Stimulated activated CD8-positive, alpha-beta memory T cell treated with anti-CD3 and anti-CD28 coated beads, Interleukin-4, amount 100 ng/mL, for 48 hours (primary cell): ENCODE results near the gene SLF2.

Experiments used
- DNase-seq: peaks from one replicate; pipeline ENCODE4 v3.0.0-alpha.2; 2020

Gene SLF2

DNA sequence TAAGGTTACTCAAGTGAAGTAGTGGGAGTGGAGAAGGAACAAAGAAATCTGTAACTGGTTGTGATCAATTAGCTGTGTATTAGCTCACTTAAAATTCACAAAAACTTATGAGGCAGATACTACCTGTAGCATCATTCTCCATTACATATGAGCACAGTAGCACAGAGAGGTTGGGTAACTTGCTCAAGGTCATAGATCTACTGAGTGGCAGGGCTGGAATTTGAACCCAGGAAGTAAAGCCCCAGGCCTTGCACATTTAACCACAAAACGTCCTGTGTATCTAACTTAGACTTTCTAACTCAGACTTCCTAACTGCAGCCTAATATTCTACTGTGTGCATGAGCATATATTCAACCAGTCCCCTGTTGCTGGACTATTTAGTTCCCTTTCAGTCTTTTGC, 5.6 kb upstream of the SLF2 start:
- DNase-seq: no peak

- no peak for DNase-seq
Observed at GRCh38 chr10:100907773-100908363, 4.9 kb upstream of the SLF2 start.

GRCh38 chr10:100908378-100908777, 4.4 kb upstream of the SLF2 start:
- no peak for DNase-seq

DNA sequence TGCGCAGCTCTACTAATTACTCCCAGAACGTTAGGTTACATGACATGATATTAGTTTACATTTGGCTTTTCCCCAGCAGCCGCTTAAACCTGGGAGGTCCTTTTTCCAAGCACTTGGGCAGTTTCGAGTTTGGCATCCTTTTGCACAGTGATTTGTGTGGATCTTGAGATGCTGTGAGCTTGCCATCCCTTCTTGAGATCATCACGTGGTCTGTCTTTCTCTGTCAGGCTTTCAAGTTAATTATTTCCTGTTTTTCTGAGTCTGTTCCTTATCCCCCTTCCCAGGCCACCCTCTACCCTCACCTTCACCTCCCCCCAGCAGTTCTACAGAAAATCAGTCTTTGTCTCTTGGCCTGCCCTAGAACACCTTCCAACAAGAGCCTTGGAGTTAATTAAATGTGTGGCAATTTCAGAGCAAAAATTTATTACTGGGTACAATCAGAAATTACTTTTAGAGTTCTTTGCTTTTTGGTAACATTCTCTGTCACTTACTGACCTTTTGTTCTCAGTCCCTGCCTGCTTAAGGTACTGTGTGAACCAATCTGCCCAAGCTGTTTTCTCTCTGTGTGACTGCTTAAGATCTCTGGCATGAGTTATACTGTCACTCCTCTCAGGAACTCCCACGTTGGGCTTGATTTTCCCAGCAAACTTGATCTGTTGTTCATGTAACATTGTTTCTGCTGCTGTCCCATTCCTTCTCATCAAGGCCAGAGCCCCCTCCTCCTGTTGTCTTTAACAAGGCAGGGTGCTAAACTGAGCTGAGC, 3.1 kb upstream of the SLF2 start:
- DNase-seq: no peak

GRCh38 chr10:100911472-100911871, 1.3 kb upstream of the SLF2 start:
- DNase-seq: no peak

GRCh38 chr10:100912013-100912604, 654 bp upstream of the SLF2 start:
- DNase-seq: no peak

GRCh38 chr10:100913470-100913865, 705 bp downstream of the SLF2 start:
- no peak for DNase-seq

GRCh38 chr10:100917071-100917470, 4.3 kb downstream of the SLF2 start:
- no peak for DNase-seq

DNA sequence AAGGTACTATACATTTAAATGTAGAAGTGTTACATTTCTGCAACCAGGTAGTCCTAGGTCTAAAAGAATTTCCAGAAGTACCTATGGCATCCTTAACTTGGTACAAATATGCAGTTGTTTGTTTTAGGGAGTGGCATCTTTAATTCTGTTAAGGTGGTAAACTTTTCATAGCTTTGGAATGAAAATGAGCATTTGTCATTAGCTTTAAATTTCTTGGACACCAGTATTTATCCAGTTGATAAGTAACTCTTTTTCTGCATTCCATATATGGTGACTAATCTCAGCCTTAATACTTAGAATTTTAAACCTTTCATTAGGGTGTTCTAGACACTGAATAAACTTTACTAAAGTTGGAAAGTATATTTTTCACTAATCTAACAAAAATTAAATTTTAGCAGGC, 10.8 kb downstream of the SLF2 start:
- no peak for DNase-seq

GRCh38 chr10:100927266-100927665, 14.5 kb downstream of the SLF2 start:
- no peak for DNase-seq

GRCh38 chr10:100928039-100928438, 15.3 kb downstream of the SLF2 start:
- no peak for DNase-seq

DNA sequence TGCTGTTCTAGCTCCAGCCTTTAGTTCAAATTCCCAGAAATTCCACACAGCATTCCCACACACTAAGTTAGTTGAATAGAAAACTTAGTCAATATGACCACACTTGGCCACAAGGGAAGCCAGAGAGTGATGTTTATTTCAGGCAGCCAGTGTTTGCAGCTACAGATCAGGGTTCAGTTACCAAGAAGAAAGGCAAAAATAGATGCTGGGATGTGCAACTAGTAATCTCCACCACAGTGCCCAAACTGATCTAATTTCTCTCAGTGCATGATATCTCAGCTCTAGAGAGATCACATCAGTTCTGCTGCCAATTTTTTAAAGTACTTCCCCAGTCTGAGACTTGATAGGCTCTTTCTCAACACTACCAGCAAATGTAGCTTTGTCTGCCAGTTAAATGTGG, 17.6 kb downstream of the SLF2 start:
- DNase-seq: no peak

DNA sequence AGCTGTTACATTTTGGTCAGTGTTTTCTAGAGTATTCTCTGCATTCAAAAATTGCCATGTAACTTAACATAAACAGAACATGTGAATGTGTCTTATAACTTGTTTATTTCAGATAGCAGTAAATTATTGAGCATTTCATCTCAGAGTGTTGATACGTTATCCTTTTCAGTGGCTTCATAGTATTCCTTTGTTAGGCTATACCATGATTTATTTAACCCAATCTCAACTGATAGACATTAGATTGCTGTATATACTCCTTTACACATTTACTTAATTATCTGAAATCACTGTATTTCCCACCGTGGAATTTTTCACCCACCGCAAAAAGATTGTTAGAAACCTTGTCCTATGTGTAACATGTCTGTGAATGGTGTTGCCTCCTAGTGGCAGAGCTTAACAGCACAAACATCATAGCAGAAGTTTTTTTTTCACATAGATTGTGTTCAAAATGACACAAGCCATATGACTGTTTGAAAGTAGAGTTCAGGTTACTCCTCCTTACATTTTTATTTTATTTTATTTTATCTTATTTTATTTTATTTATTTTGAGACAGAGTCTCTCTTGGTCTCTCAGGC, 21.4 kb downstream of the SLF2 start:
- DNase-seq: no peak

DNA sequence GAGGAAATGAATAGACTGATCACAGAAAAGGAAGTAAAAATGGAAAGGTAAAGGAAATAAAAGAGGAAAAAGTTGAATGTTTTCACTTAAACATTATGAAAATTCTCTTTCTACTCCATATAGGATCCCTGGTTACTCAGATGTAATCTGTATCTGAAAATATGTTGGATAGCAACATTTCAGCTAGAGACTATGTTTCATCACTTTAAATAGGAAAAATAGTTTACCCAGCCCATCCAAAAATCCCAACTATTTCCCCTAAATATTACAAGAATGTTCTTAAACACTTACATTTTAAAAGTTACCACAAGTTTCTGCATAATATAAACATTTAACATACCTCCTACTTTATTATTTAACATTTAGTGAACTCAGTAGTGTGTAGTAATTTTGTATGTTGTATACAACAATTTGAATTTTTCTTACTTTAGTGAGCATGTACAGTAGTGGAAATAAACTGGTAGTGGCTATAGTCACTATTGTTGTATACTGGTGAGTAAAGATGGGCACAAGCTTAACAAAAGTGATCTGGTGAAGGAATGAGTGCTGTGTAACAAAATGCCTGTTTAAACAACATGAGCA, 27.1 kb downstream of the SLF2 start:
- no peak for DNase-seq

GRCh38 chr10:100942229-100942628, 29.5 kb downstream of the SLF2 start:
- DNase-seq: no peak

DNA sequence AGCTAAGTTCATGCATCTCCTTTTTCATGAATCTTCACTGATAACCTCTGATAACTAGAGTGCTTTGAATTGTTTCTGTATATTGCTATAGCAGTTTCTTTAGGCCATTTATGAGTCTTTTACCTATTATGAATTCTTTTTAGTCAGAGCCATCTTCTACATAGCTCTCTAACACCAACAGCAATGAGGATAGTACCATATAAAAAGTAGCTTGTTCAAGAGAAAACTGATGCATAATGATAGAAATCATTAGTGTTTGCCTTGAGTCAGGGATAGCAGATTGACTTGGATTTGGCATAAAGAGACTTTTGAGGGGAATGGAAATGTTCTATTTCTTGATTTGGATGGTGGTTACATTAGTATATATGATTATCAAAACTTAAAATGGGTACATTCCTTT, 30.7 kb downstream of the SLF2 start:
- no peak for DNase-seq

DNA sequence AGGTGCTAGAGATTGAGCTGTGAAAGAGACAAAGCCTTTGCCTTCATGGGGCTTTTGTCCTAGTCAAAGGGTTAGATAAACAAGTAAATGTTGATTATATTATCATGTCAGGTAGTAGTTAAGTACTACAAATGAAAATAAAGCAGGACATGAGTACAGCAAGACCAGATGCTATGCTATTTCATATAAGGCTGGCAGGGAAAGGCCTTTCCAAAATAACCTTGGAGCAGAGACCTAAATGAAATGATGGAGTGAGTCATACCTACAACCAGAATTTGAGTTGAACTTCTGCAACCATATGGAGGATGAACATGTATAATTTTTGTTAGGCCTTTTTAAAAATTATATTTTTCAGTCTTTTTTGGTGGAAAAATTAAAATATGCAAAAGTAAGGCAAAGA, 33.0 kb downstream of the SLF2 start:
- DNase-seq: no peak

DNA sequence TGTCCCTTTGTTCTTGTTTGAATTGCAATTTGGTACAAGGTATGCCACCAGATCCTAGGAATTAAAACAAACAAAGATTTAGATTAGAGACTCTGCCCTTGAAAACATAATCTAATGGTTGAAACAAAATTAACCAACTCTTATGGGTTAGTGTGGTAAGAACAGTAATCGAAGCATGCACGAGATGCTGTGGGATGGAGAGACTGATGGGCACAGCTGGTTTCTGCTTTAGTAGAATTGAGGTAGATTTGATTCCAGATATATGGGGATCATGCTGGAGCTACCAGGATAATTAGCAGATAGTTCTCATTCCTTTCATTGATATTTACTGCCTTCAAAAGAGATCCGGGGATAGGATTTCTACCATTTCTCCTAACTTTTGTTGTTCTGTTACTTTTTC, 36.2 kb downstream of the SLF2 start:
- DNase-seq: no peak

DNA sequence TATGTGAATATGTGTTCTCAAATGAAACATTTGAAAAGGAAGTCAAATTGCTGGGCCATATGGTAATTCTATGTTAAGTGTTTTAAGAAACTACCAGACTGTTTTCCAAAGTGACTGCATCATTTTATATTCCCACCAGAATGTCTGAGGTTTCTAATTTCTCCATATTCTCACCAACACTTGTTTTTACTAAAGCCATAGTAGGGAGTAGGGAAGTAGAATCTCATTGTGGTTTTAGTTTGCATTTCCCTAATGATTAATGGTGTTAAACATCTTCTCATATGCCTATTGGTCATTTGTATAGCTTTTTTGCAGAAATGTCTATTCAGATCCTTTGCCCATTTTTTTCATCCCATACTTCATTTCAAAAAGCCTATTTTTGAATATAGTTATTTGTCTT, 47.5 kb downstream of the SLF2 start:
- DNase-seq: no peak

GRCh38 chr10:100962351-100963080, 49.8 kb downstream of the SLF2 start:
- no peak for DNase-seq

DNA sequence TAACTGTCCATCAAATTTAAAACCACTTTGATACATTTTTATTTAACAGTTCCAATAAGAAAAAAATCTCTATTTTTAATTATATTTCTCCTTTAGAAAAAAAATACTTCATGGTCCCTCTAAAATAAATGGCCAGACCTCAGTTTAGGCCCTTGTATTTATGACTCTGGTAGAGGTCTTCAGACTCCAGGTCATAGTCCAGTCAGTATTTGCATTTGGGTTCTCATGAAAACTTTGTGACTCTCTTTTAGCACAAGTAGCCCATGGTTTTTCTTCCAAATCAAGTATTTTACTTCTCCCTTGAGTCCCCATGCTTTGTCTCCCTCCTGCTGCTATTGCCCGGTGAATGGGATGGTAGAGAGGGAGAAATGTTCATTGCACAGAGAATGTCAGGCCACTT, 51.1 kb downstream of the SLF2 start:
- no peak for DNase-seq

DNA sequence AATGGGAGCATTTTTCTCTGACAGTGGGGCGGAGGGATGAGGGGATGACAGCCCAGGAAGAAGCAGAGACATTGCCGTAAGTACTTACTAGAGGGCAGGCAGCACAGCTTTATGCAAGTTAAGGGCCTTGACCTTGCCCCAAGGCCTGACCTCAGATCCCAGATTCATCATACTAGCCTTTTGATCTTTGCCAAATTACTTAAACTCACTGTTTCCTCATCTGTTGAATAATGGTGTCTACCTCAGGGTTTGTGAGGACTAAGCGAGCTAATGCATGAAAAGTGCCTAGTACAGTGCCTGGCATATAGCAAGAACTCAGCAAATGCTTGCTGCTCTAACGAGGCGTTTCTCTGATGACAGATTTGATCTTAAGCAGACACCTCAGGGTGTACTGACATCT, 53.1 kb downstream of the SLF2 start:
- no peak for DNase-seq

DNA sequence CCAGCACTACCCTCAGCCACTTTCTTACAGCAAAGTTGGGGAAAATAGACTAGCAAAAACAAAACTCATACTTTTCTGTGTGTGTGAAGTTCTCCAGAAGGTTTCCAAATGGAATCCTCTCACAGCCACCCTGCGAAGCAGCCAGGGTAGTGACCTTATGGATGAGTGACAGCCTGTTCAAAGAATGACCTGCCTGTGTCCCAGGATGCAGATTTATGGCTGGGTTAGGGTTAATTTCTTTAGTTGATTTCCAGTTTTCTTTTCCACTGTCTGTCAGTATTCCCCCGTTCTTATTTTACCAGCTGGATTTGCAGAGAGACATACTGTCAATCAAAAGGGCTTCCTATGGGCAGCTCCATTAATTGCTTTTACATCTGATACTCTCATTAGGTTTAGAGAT, 54.1 kb downstream of the SLF2 start:
- DNase-seq: no peak
